Activated B cell treated with CpG ODN at 0.5 μM for 24 hours (primary cell): ENCODE measurements around the gene STX8. TPM values are rescaled to one million over a fixed set of nuclear protein-coding genes. Genes with fewer than 3 reads are reported as not detected.

Experiments used
- ATAC-seq: fragments of 200-7000 bp; cut with Tn5 transposase; one replicate; pipeline ENCODE4 v1.10.0; 2021; ENCODE audit warnings: low read depth, mild to moderate bottlenecking, moderate library complexity
- CTCF ChIA-PET: fragments of 350-600 bp; sonication (Branson Sonifier 250); formaldehyde crosslinking; loops from one replicate; lab custom pipeline; 2021; ENCODE audit warnings: antibody characterized with exemption; lab: Charles Lee
- POLR2A ChIA-PET: fragments of 350-600 bp; sonication (Branson Sonifier 250); formaldehyde crosslinking; loops from one replicate; lab custom pipeline; 2021; ENCODE audit warnings: antibody characterized with exemption; lab: Charles Lee
- DNase-seq: peaks from one replicate; pipeline ENCODE4 v3.0.0; 2022
- H3K27ac Mint-ChIP-seq: one replicate; pipeline ENCODE4 v1.8.0; 2020; ENCODE audit warnings: mixed read lengths
- H3K27me3 Mint-ChIP-seq: one replicate; pipeline ENCODE4 v1.8.0; 2021; ENCODE audit warnings: mixed read lengths
- H3K36me3 Mint-ChIP-seq: one replicate; pipeline ENCODE4 v1.8.0; 2021; ENCODE audit warnings: low read depth, mixed read lengths
- H3K4me1 Mint-ChIP-seq: one replicate; pipeline ENCODE4 v1.8.0; 2021; ENCODE audit warnings: mixed read lengths
- H3K4me3 Mint-ChIP-seq: one replicate; pipeline ENCODE4 v1.8.0; 2020; ENCODE audit warnings: mild to moderate bottlenecking, mixed read lengths
- H3K9me3 Mint-ChIP-seq: one replicate; pipeline ENCODE4 v1.8.0; 2020; ENCODE audit warnings: mixed read lengths
- CTCF ChIP-seq: fragments of 200-600 bp; IDR thresholded peaks from one replicate; pipeline ENCODE4 v1.8.0; 2022; ENCODE audit warnings: antibody characterized with exemption, mild to moderate bottlenecking
- intact Hi-C: fragments of 100-400 bp; cut with micrococcal nuclease; formaldehyde crosslinking; loops from one replicate; pipeline ENCODE4 v1.15.1; 2024
- total RNA-seq: library from RNA; stranded (reverse); gene quantifications from 2 replicates; pipeline ENCODE4 v1.2.3, GENCODE V29; 2022

Gene STX8
- total RNA-seq, 1 donor from 2014 or later, result 66.9 TPM

GRCh38 chr17:9298776-9299295, 276.8 kb downstream of the STX8 start:
- H3K27ac Mint-ChIP-seq, result no peak overlapping the region
- H3K27me3 Mint-ChIP-seq, result no peaks in the 10 kb centered on the region
- H3K9me3 Mint-ChIP-seq, result no peaks in the 10 kb centered on the region
- peaks cover 19% of the 10 kb centered on the region for H3K4me1 Mint-ChIP-seq
- intact Hi-C loops, result no loop called here
- no peak overlapping the region for H3K4me3 Mint-ChIP-seq
- H3K36me3 Mint-ChIP-seq, result peaks cover 11% of the 10 kb centered on the region
- ATAC-seq (no peak), DNase-seq (no peak)
- ChIA-PET POLR2A (no interaction called here), CTCF (no interaction called here)
- no peak for TF ChIP-seq CTCF

GRCh38 chr17:9298135-9298534, 277.5 kb downstream of the STX8 start:
- no peak overlapping the region for H3K4me3 Mint-ChIP-seq
- ChIA-PET POLR2A (no interaction called here), CTCF (no interaction called here)
- H3K27me3 Mint-ChIP-seq, result no peaks in the 10 kb centered on the region
- ATAC-seq (no peak), DNase-seq (no peak)
- H3K36me3 Mint-ChIP-seq, result peaks cover 11% of the 10 kb centered on the region
- no peak overlapping the region for H3K27ac Mint-ChIP-seq
- TF ChIP-seq CTCF, result no peak
- no peaks in the 10 kb centered on the region for H3K9me3 Mint-ChIP-seq
- H3K4me1 Mint-ChIP-seq, result peaks cover 17% of the 10 kb centered on the region
- intact Hi-C loops, result no loop called here

DNA sequence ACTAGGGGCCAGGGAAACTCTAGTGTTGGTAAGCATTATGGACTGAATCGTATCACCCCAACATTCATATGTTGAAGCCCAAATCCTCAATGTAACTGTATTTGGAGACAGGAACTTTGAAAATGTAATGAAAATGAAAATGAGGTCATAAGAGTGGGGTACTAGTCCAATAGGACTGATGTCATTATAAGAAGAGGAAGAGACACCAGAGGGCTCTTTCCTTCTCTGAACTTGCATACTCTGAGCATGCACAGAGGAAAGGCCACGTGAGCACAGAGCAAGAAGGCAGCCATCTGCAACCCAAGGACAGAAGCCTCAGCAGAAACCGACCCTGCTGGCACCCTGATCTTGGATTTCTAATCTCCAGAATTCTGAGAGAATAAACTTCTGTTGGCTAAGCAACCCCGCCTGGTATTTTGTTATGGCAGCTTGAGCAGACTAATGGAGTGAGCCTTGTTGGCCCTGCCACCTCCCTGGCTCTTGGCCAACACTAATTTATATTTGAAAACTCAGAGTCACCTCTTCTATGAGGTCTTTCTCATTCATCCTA, 280.9 kb downstream of the STX8 start:
- intact Hi-C loops, result loop anchor here (5.0 kb wide), 3 partner anchors 52 to 302 kb away; partner anchors contain the start of gene NTN1
- peaks cover 14% of the 10 kb centered on the region for H3K4me1 Mint-ChIP-seq
- DNase-seq, result no peak
- H3K27ac Mint-ChIP-seq, result no peak overlapping the region
- no peak overlapping the region for H3K4me3 Mint-ChIP-seq
- no peak for TF ChIP-seq CTCF
- H3K27me3 Mint-ChIP-seq, result no peaks in the 10 kb centered on the region
- POLR2A ChIA-PET, result no interaction called here
- no peaks in the 10 kb centered on the region for H3K9me3 Mint-ChIP-seq
- no peak for ATAC-seq
- H3K36me3 Mint-ChIP-seq, result peaks cover 9% of the 10 kb centered on the region
- CTCF ChIA-PET, result no interaction called here

DNA sequence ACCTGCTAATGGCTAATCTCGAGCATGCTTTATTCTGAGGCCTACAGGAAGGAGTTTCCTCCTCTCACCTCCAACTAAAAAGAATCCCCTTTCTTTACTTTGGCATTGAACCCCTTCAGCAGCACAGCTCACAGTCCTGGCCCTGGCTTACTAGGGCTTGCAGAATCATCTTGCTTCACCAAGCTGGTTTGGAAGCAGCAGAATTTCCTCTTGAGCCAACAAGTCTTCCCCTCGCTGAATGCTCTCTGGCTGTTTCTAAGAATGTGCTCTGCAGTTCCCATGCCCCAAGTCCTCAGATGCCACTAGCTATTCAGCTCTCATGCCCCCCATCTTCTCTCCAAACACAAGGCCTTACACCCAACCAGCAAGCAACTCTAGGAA, 283.1 kb downstream of the STX8 start:
- DNase-seq (no peak), ATAC-seq (no peak)
- POLR2A ChIA-PET, result no interaction called here
- intact Hi-C loops, result loop anchor here (1.0 to 5.0 kb wide), 4 partner anchors 50 to 300 kb away; partner anchors contain the start of gene NTN1
- Mint-ChIP-seq H3K4me3 (no peak overlapping the region), H3K27ac (no peak overlapping the region), H3K36me3 (no peaks in the 10 kb centered on the region), H3K4me1 (peaks cover 25% of the 10 kb centered on the region), H3K27me3 (no peaks in the 10 kb centered on the region), H3K9me3 (no peaks in the 10 kb centered on the region)
- no peak for TF ChIP-seq CTCF
- CTCF ChIA-PET, result interaction anchor here (0.6 to 2.3 kb wide), 5 partner anchors 10 to 494 kb away, joined by 3 to 13 read pairs (median 4); partner anchors contain the start of gene CFAP52

GRCh38 chr17:9291912-9292560, 283.6 kb downstream of the STX8 start:
- ATAC-seq, result peak; percentile 72
- POLR2A ChIA-PET, result no interaction called here
- intact Hi-C loops, result loop anchor here (1.0 to 5.0 kb wide), 4 partner anchors 50 to 300 kb away; partner anchors contain the start of gene NTN1
- no peak overlapping the region for H3K4me3 Mint-ChIP-seq
- no peaks in the 10 kb centered on the region for H3K27me3 Mint-ChIP-seq
- CTCF ChIA-PET, result interaction anchor here (0.5 to 2.3 kb wide), 9 partner anchors 10 to 494 kb away, joined by 3 to 13 read pairs (median 3); partner anchors contain the start of gene CFAP52
- no peaks in the 10 kb centered on the region for H3K9me3 Mint-ChIP-seq
- H3K36me3 Mint-ChIP-seq, result no peaks in the 10 kb centered on the region
- no peak for DNase-seq
- no peak overlapping the region for H3K27ac Mint-ChIP-seq
- H3K4me1 Mint-ChIP-seq, result peaks cover 25% of the 10 kb centered on the region
- peak; percentile 41 for TF ChIP-seq CTCF
